H1 (cell line): ENCODE data around the gene PDE4D. TPM values are rescaled to one million over a fixed set of nuclear protein-coding genes. Genes with fewer than 3 reads are reported as not detected.

ENCODE experiments used
- CTCF ChIA-PET: fragments of 300-600 bp; sonication (Branson Sonifier 250); formaldehyde crosslinking; loops from one replicate; lab custom pipeline; 2021; ENCODE audit not compliant: partially characterized antibody; lab: Charles Lee
- POLR2A ChIA-PET: fragments of 300-600 bp; sonication (Branson Sonifier 250); formaldehyde crosslinking; loops from one replicate; lab custom pipeline; 2021; ENCODE audit warnings: inconsistent platforms; ENCODE audit not compliant: partially characterized antibody; lab: Charles Lee
- DNase-seq, 2 experiments: peaks; one replicate each; pipeline versions ENCODE4 v3.0.0 to v3.0.0-alpha.2; 2010 to 2022; ENCODE audit warnings: low spot score in 2 of 2, low read depth in 1 of 2, mixed read lengths in 1 of 2
- FAIRE-seq: peaks from 2 replicates; lab custom pipeline; 2011; peaks lifted over from hg19 to GRCh38; lab: Jason Lieb, UNC
- H2AFZ ChIP-seq: 2 replicates; pipeline ENCODE4 v1.8.1; 2012; ENCODE audit warnings: low read length, inconsistent platforms
- H2AK5ac ChIP-seq: 2 replicates; pipeline ENCODE4 v1.6.1; 2013; ENCODE audit warnings: low read depth, low read length
- H2BK120ac ChIP-seq: replicated peaks from 2 replicates; pipeline ENCODE3; 2013; ENCODE audit warnings: low read depth, low read length, inconsistent platforms
- H2BK12ac ChIP-seq: 2 replicates; pipeline ENCODE4 v1.6.1; 2013; ENCODE audit warnings: low read depth, low read length
- H2BK15ac ChIP-seq: 2 replicates; pipeline ENCODE4 v1.6.1; 2013; ENCODE audit warnings: low read length
- H2BK20ac ChIP-seq: 2 replicates; pipeline ENCODE4 v1.6.1; 2013; ENCODE audit warnings: low read length
- H2BK5ac ChIP-seq: 2 replicates; pipeline ENCODE4 v1.6.1; 2013; ENCODE audit warnings: low read depth, low read length
- H3K14ac ChIP-seq: 2 replicates; pipeline ENCODE4 v1.6.1; 2013; ENCODE audit warnings: inconsistent platforms; ENCODE audit not compliant: insufficient read length
- H3K18ac ChIP-seq: 2 replicates; pipeline ENCODE4 v1.6.1; 2013; ENCODE audit warnings: low read length; ENCODE audit errors: extremely low read depth
- H3K23ac ChIP-seq: 2 replicates; pipeline ENCODE4 v1.6.1; 2013; ENCODE audit warnings: inconsistent platforms; ENCODE audit not compliant: insufficient read length
- H3K23me2 ChIP-seq: 2 replicates; pipeline ENCODE4 v1.6.1; 2013; ENCODE audit warnings: low read depth, low read length
- H3K27ac ChIP-seq: 2 replicates; pipeline ENCODE4 v1.6.1; 2011; ENCODE audit warnings: low read depth, low read length, inconsistent platforms
- H3K27me3 ChIP-seq, 4 experiments: replicated peaks in 1 of 4; 1 replicate in 1 of 4; 2 replicates in 3 of 4; pipeline versions ENCODE4 v1.6.1 to v1.8.1; 2011 to 2013; ENCODE audit warnings: low read length in 3 of 4, mild to moderate bottlenecking in 3 of 4, inconsistent platforms in 2 of 4, mixed read lengths in 2 of 4, moderate library complexity in 1 of 4; ENCODE audit not compliant: control insufficient read depth in 3 of 4, insufficient read depth in 3 of 4; ENCODE audit errors: extremely low read depth in 1 of 4
- H3K36me3 ChIP-seq, 4 experiments: 2 replicates each; pipeline versions ENCODE4 v1.6.1 to v1.8.1; 2011 to 2013; ENCODE audit warnings: mild to moderate bottlenecking in 4 of 4, low read length in 3 of 4, moderate library complexity in 2 of 4, control low read depth in 1 of 4, inconsistent platforms in 1 of 4; ENCODE audit not compliant: insufficient read depth in 4 of 4, control insufficient read depth in 2 of 4
- H3K4ac ChIP-seq: replicated peaks from 2 replicates; pipeline ENCODE3; 2013; ENCODE audit warnings: low read length, low read depth, mixed read lengths, inconsistent platforms; ENCODE audit not compliant: insufficient read length
- H3K4me1 ChIP-seq, 4 experiments: replicated peaks in 1 of 4; 1 replicate in 1 of 4; 2 replicates in 3 of 4; pipeline versions ENCODE4 v1.6.1 to v1.8.1; 2011 to 2013; ENCODE audit warnings: low read length in 3 of 4, inconsistent platforms in 2 of 4, mixed read lengths in 1 of 4; ENCODE audit not compliant: insufficient read depth in 4 of 4, control insufficient read depth in 3 of 4
- H3K4me2 ChIP-seq, 2 experiments: 2 replicates each; pipeline versions ENCODE4 v1.6.1 to v1.8.1; 2011 to 2013; ENCODE audit warnings: low read depth in 2 of 2, low read length in 2 of 2, control low read depth in 1 of 2, inconsistent platforms in 1 of 2, mild to moderate bottlenecking in 1 of 2; ENCODE audit not compliant: insufficient read depth in 1 of 2
- H3K4me3 ChIP-seq, 4 experiments: fragments of 200-600, 300-600 bp in 1 of 4; sonication (generic), shearing (Covaris generic), sonication (Bioruptor Twin) in 1 of 4; 2 replicates each; pipeline versions ENCODE4 v1.5.1 to v1.8.1; 2011 to 2016; ENCODE audit warnings: low read length in 4 of 4, low read depth in 3 of 4, control low read depth in 2 of 4, inconsistent platforms in 2 of 4, mild to moderate bottlenecking in 2 of 4, mixed read lengths in 1 of 4, moderate library complexity in 1 of 4; ENCODE audit not compliant: insufficient read depth in 2 of 4; ENCODE audit errors: extremely low read depth in 1 of 4
- H3K56ac ChIP-seq: replicated peaks from 2 replicates; pipeline ENCODE3; 2013; ENCODE audit warnings: low read depth, mild to moderate bottlenecking, mixed read lengths, low read length, inconsistent platforms; ENCODE audit not compliant: insufficient read length
- H3K79me1 ChIP-seq: 2 replicates; pipeline ENCODE4 v1.6.1; 2013; ENCODE audit warnings: low read depth, low read length, control low read depth
- H3K79me2 ChIP-seq, 2 experiments: 2 replicates each; pipeline versions ENCODE4 v1.6.1 to v1.8.1; 2012 to 2013; ENCODE audit warnings: low read length in 2 of 2, mild to moderate bottlenecking in 2 of 2, inconsistent platforms in 1 of 2; ENCODE audit not compliant: insufficient read depth in 2 of 2, control insufficient read depth in 1 of 2
- H3K9ac ChIP-seq, 4 experiments: replicated peaks in 1 of 4; 1 replicate in 1 of 4; 2 replicates in 3 of 4; pipeline versions ENCODE4 v1.6.1 to v1.8.1; 2011 to 2013; ENCODE audit warnings: low read depth in 3 of 4, low read length in 3 of 4, control low read depth in 2 of 4, mild to moderate bottlenecking in 2 of 4, moderate library complexity in 2 of 4, inconsistent platforms in 1 of 4; ENCODE audit errors: extremely low read depth in 1 of 4
- H3K9me3 ChIP-seq, 2 experiments: 2 replicates each; pipeline versions ENCODE4 v1.6.1 to v1.8.1; 2012 to 2013; ENCODE audit warnings: mild to moderate bottlenecking in 2 of 2, moderate library complexity in 2 of 2, control low read depth in 1 of 2, inconsistent platforms in 1 of 2, low read depth in 1 of 2, low read length in 1 of 2, mixed read lengths in 1 of 2; ENCODE audit not compliant: insufficient read depth in 2 of 2
- H4K20me1 ChIP-seq, 2 experiments: replicated peaks in 1 of 2; 2 replicates each; pipeline versions ENCODE3 to v1.8.1; 2011 to 2013; ENCODE audit warnings: inconsistent platforms in 2 of 2, low read length in 2 of 2, mild to moderate bottlenecking in 1 of 2; ENCODE audit not compliant: insufficient read depth in 2 of 2, control insufficient read depth in 1 of 2
- H4K5ac ChIP-seq: 2 replicates; pipeline ENCODE4 v1.6.1; 2013; ENCODE audit warnings: low read length, low read depth, mixed read lengths, inconsistent platforms; ENCODE audit not compliant: insufficient read length
- H4K8ac ChIP-seq: 2 replicates; pipeline ENCODE4 v1.8.0; 2013; ENCODE audit warnings: mild to moderate bottlenecking, moderate library complexity, low read length, inconsistent platforms; ENCODE audit not compliant: insufficient read depth; ENCODE audit errors: extremely low read depth
- H4K91ac ChIP-seq: replicated peaks from 2 replicates; pipeline ENCODE3; 2013; ENCODE audit warnings: low read length, mixed read lengths, inconsistent platforms; ENCODE audit not compliant: insufficient read length
- BRCA1 ChIP-seq: IDR thresholded peaks from 2 replicates; pipeline ENCODE4 v1.6.1; 2012; ENCODE audit warnings: low read depth, low read length, improper control_type of control experiment
- CBX8 ChIP-seq: fragments of 300-800, 300-1000 bp; sonication (generic); IDR thresholded peaks from 2 replicates; pipeline ENCODE4 v1.7.1; 2016; ENCODE audit warnings: low read depth, low read length, borderline replicate concordance
- CREB1 ChIP-seq: IDR thresholded peaks from 2 replicates; pipeline ENCODE4 v1.6.1; 2012; ENCODE audit warnings: inconsistent platforms
- EGR1 ChIP-seq: IDR thresholded peaks from 2 replicates; pipeline ENCODE4 v1.6.1; 2011; ENCODE audit warnings: low read depth, low read length, borderline replicate concordance
- EZH2 ChIP-seq: fragments of 200-600 bp; sonication (generic); IDR thresholded peaks from 2 replicates; pipeline ENCODE4 v1.7.1; 2012; ENCODE audit warnings: low read depth, mild to moderate bottlenecking, moderate library complexity, low read length, inconsistent platforms; ENCODE audit not compliant: severe bottlenecking
- JUN ChIP-seq: IDR thresholded peaks from 2 replicates; pipeline ENCODE4 v1.6.1; 2011; ENCODE audit warnings: low read depth, mild to moderate bottlenecking, improper control_type of control experiment, low read length
- KDM1A ChIP-seq: fragments of 200-600, 300-600 bp; sonication (generic); IDR thresholded peaks from 2 replicates; pipeline ENCODE4 v1.7.1; 2016; ENCODE audit warnings: mild to moderate bottlenecking, low read length, borderline replicate concordance
- KDM4A ChIP-seq: IDR thresholded peaks from one replicate; pipeline ENCODE4 v1.7.1; 2012; ENCODE audit warnings: low read depth, mild to moderate bottlenecking, moderate library complexity, low read length, inconsistent platforms; ENCODE audit not compliant: severe bottlenecking
- PHF8 ChIP-seq: fragments of 200-600 bp; sonication (generic); conservative IDR thresholded peaks from 2 replicates; pipeline ENCODE4 v1.7.1; 2012; ENCODE audit warnings: low read depth, mild to moderate bottlenecking, inconsistent platforms, low read length, moderate library complexity
- POLR2A ChIP-seq, 2 experiments: IDR thresholded peaks; 1 replicate in 1 of 2; 2 replicates in 1 of 2; pipeline ENCODE4 v1.6.1; 2011; ENCODE audit warnings: low read depth in 2 of 2, low read length in 2 of 2, mild to moderate bottlenecking in 2 of 2; ENCODE audit errors: control extremely low read depth in 1 of 2
- RFX5 ChIP-seq: IDR thresholded peaks from 2 replicates; pipeline ENCODE4 v1.6.1; 2011; ENCODE audit warnings: low read depth, low read length, improper control_type of control experiment, borderline replicate concordance
- SAP30 ChIP-seq: fragments of 300-600 bp; sonication (generic); IDR thresholded peaks from 2 replicates; pipeline ENCODE4 v1.7.1; 2012; ENCODE audit warnings: low read length, moderate library complexity, mild to moderate bottlenecking, inconsistent platforms; ENCODE audit not compliant: insufficient read depth, insufficient replicate concordance
- TEAD4 ChIP-seq: IDR thresholded peaks from 2 replicates; pipeline ENCODE4 v1.6.1; 2012; ENCODE audit warnings: low read depth, low read length, inconsistent platforms, mixed read lengths
- WGBS, 2 experiments: shearing (Covaris generic) in 1 of 2; methylation state at CpG; one replicate each; pipeline versions ENCODE4 v1.1.6 to v1.1.7; 2013 to 2015; ENCODE audit warnings: low lambda C conversion rate in 2 of 2, mixed read lengths in 2 of 2, inconsistent platforms in 1 of 2, low coverage in 1 of 2, missing lambda C conversion rate in 1 of 2; ENCODE audit not compliant: insufficient replicate concordance in 2 of 2, insufficient coverage in 1 of 2, insufficient read length in 1 of 2; ENCODE audit errors: extremely low coverage in 1 of 2, missing lambda C conversion rate in 1 of 2; 5-methylcytosine and 5-hydroxymethylcytosine counted together
- polyA plus RNA-seq, 7 experiments: library from polyadenylated mRNA; depleted of rRNA in 3 of 7; stranded (reverse) in 5 of 7; unstranded in 2 of 7; fragments of >200 nt in 5 of 7; fragments of 200-250 nt in 2 of 7; gene quantifications; 1 replicate in 5 of 7; 2 replicates in 1 of 7; 4 replicates in 1 of 7; pipeline versions ENCODE4 v1.2.1 to v1.2.3, GENCODE V29; 2011 to 2013; ENCODE audit warnings: missing spikeins in 2 of 7, mixed read lengths in 2 of 7
- total RNA-seq: library from RNA; stranded (reverse); fragmentation: NEBNext Ultra II Directional; extraction: Animal tissue kit (Norgen Biotek cat#: 25700); gene quantifications from 2 replicates; pipeline ENCODE4 v1.2.1, GENCODE V29; 2021

The PDE4D gene
- total and polyA plus RNA-seq, 2 of the 8 experiments (the other 6 are each of a cell fraction or from before 2014, with no cell fraction given) = 2.3 to 3.7 TPM

DNA sequence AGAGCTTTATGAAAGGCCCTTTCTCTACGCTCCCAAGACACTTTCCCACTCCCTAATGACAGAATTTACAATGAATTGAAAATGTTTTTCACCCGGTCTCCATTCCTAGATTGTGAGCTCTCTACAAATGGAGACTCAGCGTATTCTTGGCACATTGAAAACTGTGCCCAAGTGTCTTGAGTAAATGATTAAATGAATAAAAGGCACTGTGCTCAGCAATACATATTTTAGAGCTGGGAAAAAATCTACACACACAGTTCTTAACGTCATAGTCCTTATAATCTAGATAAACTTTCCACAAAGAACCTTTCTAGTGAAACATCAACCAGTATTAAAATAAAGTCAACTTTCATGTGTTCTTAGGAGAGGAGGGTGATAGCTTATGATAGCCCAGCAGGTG lies 676.7 kb downstream of the PDE4D start:
- 90% methylated on average over 4 of the region's 4 CpGs; no CpG with 5 or more reads in 1 of the 2 experiments for WGBS, 2 experiments
- Histone ChIP-seq H2AK5ac (no peak overlapping the region), H3K14ac (no peak overlapping the region), H2BK12ac (no peak overlapping the region), H3K4me1 (no peaks in the 10 kb centered on the region), H3K4me2 (no peak overlapping the region), H3K9ac (no peak overlapping the region), H3K36me3 (no peaks in the 10 kb centered on the region), H4K8ac (no peak overlapping the region), H2BK120ac (no peak overlapping the region), H2BK20ac (no peak overlapping the region), H3K79me2 (no peaks in the 10 kb centered on the region), H4K20me1 (no peaks in the 10 kb centered on the region), H2BK5ac (no peak overlapping the region), H3K4ac (no peak overlapping the region), H3K56ac (no peak overlapping the region), H3K23me2 (peaks cover 3% of the 10 kb centered on the region; the same call in 1 of the 2 replicates), H3K4me3 (no peak overlapping the region), H3K9me3 (no peaks in the 10 kb centered on the region), H4K5ac (no peak overlapping the region), H2BK15ac (no peak overlapping the region), H2AFZ (no peak overlapping the region), H3K18ac (no peak overlapping the region), H4K91ac (no peak overlapping the region), H3K79me1 (no peaks in the 10 kb centered on the region), H3K27ac (no peak overlapping the region), H3K27me3 (no peaks in the 10 kb centered on the region), H3K23ac (no peak overlapping the region)
- DNase-seq (no peak), FAIRE-seq (no peak)
- POLR2A ChIA-PET = no interaction called here
- CTCF ChIA-PET = interaction anchor here (0.6 to 2.0 kb wide), 10 partner anchors 12 to 445 kb away, joined by 3 to 10 read pairs (median 4); no protein-coding TSS in a partner anchor
- no peak for TF ChIP-seq POLR2A (IDR thresholded peaks at IDR 0.05; ENCODE audit: control extremely low read depth in 1 of 2, low read depth in 2 of 2, low read length in 2 of 2)
- TF ChIP-seq TEAD4 = no peak
- no peak for TF ChIP-seq CBX8
- no peak for TF ChIP-seq BRCA1
- TF ChIP-seq CREB1 = no peak
- TF ChIP-seq EZH2 = no peak
- no peak for TF ChIP-seq JUN
- no peak for TF ChIP-seq RFX5
- TF ChIP-seq EGR1 = no peak
- TF ChIP-seq PHF8 = no peak
- no peak for TF ChIP-seq KDM1A
- no peak for TF ChIP-seq SAP30
- no peak for TF ChIP-seq KDM4A
